AG10803 (cell line): ENCODE results near the gene SHH.

ENCODE experiments used
- DNase-seq: peaks from one replicate; pipeline ENCODE4 v3.0.0; 2010; ENCODE audit warnings: low read depth
- H3K4me3 ChIP-seq: 2 replicates; pipeline ENCODE4 v1.5.1; 2011; ENCODE audit warnings: mild to moderate bottlenecking, low read length, control low read depth
- TF ChIP-seq, protein P1 (sequence below): conservative IDR thresholded peaks from 2 replicates; pipeline ENCODE4 v1.5.1; 2011; ENCODE audit warnings: mild to moderate bottlenecking, low read length, control low read depth, inconsistent platforms

The SHH gene

DNA sequence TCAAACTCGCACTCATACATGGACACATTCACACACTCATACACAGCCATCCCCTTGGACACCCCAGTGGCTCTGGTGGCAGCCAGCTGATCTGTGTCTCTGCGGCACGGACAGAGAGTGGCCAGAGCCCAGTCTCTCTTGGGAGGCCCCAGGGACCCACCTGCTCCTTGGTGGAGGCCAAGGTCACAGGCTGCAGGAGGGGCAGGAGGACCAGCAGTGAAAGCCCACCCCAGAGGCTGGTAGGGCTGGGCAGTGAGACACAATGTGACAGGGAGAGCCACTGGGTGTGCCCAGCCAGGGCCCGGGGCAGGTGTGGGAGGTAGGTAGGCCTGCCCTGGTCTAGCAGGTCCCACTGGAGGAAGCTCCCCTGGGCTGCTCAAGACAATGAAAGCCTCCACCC lies 18.5 kb downstream of the SHH start:
- DNase-seq = no peak
- H3K4me3 ChIP-seq = no peak overlapping the region
- TF ChIP-seq, protein P1, sequence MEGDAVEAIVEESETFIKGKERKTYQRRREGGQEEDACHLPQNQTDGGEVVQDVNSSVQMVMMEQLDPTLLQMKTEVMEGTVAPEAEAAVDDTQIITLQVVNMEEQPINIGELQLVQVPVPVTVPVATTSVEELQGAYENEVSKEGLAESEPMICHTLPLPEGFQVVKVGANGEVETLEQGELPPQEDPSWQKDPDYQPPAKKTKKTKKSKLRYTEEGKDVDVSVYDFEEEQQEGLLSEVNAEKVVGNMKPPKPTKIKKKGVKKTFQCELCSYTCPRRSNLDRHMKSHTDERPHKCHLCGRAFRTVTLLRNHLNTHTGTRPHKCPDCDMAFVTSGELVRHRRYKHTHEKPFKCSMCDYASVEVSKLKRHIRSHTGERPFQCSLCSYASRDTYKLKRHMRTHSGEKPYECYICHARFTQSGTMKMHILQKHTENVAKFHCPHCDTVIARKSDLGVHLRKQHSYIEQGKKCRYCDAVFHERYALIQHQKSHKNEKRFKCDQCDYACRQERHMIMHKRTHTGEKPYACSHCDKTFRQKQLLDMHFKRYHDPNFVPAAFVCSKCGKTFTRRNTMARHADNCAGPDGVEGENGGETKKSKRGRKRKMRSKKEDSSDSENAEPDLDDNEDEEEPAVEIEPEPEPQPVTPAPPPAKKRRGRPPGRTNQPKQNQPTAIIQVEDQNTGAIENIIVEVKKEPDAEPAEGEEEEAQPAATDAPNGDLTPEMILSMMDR = no peak

DNA sequence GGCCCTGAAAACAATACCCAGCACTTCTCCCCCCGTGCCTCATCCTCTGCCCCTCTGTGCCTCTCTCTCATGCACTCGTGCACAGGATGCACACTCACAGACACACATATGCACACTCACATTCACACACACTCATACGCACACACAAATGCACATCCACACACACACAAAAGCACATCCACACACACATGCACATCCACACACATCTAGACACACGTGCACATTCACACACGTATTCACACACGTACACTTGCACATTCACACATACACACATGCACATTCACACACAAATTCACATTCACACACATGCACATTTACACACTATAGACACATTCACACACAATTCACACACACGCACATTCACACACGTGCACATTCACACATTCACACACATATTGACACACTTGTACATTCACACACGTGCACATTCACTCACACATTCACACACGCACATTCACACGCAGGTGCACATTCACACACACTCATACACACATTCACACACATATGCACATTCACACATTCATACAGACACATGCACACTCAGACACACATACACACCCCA lies 19.2 kb downstream of the SHH start:
- no peak for DNase-seq
- H3K4me3 ChIP-seq = no peak overlapping the region
- TF ChIP-seq, protein P1 = no peak

DNA sequence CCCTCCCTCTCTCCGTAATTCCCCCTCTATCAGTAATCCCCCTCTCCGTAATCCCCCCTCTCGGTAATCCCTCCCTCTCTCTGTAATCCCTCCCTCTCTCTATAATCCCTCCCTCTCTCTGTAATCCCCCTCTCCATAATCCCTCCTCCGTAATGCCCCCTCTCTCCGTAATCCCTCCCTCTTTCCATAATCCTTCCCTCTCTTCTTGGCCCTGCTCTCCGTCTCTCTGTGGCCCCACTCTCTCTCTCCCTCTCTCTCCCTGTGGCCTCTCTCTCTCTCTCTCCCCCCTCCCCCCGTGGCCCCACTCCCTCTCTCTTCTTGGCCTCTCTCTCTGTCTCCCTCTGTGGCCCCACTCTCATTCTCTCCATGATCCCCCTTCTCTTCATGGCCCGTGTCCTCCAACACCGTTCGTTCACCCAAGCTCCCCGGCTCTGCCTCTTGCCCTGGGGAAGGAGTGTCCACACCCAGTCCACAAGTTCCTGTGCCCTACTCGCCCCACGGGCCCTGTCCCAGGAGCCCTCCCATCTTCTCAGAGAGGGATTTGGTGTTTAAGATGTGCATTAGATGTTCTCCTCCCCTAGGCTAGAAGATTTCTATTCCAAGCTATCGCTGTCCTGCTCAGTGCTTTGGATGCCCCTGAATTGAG lies 19.8 kb downstream of the SHH start:
- TF ChIP-seq, protein P1 = no peak
- no peak overlapping the region for H3K4me3 ChIP-seq
- DNase-seq = no peak

DNA sequence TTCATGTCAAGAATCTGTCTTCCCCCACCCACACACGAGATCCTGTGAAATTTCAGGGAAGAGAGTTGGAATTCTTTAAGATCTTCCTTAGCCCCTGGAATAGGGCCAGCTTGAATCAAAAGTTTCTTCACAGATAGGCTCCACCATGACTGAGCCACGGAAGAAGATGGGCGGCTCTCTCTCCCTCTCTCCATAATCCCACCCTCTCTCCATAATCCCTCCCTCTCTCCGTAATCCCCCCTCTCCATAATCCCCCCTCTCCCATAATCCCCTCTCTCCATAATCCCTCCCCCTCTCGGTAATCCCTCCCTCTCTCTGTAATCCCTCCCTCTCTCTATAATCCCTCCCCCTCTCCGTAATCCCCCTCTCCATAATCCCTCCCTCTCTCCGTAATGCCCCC lies 20.4 kb downstream of the SHH start:
- no peak for DNase-seq
- no peak overlapping the region for H3K4me3 ChIP-seq
- TF ChIP-seq, protein P1 = no peak

DNA sequence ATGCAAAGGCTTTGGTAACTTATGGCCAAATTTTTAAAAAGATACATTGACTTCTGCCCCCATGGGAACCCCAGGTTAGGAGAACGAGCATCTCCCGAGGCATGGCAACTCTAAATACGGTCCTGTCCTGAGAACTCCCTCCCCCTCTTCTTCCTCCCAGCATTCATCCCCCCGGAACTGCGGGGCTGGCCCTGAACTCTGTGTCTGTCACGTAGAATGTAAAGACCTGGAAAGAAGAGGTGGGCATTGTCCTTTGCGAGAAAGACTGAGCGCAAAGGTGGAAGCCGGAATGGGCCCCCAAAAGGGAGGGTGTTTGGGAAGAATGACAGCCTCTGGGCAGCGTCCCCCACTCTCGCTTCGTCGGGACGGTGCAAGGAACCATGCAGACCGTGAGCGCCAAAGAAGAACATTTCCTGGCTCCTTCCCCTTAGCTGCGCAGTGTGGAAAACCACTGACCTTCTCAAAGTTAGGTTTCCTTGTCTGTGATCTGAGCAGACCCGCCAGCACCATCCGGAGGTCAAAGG lies 21.0 kb downstream of the SHH start:
- no peak for DNase-seq
- H3K4me3 ChIP-seq = no peak overlapping the region
- TF ChIP-seq, protein P1 = no peak

DNA sequence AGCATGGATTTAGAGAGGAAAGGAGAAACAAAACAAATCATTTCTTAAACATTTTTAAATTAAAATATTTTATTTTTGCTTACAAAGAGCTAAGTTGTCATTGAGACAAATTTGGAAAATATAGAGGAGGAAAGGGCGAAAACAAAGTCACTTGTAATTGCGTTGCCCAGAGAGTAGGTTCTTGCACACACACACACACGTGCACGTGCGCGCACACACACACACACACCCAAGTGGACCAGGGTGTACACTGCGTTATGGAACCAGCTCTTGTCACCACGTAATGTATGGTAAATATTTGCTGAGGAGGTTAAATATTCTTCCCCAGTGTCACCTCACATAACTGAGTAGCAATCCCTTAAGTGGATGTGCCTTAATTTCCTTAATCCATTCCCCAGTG lies 21.6 kb downstream of the SHH start:
- TF ChIP-seq, protein P1 = no peak
- no peak overlapping the region for H3K4me3 ChIP-seq
- DNase-seq = no peak
